Mesenchymal stem cell (in vitro differentiated cells and primary cell): ENCODE data around the gene DGAT2.

Source experiments
- DNase-seq: peaks from one replicate; pipeline ENCODE4 v3.0.0-alpha.2; 2013
- H2AFZ ChIP-seq: one replicate; pipeline ENCODE4 v1.6.1; 2013; ENCODE audit warnings: low read depth, mild to moderate bottlenecking, control low read depth, inconsistent platforms, low read length, moderate library complexity
- H2AK5ac ChIP-seq: 2 replicates; pipeline ENCODE4 v1.6.1; 2013; ENCODE audit warnings: low read length, moderate library complexity, mild to moderate bottlenecking, inconsistent platforms; ENCODE audit not compliant: severe bottlenecking
- H2BK120ac ChIP-seq: one replicate; pipeline ENCODE4 v1.6.1; 2013; ENCODE audit warnings: low read depth, mild to moderate bottlenecking, inconsistent platforms, low read length, moderate library complexity
- H2BK12ac ChIP-seq, 2 experiments: one replicate each; pipeline ENCODE4 v1.6.1; 2013; ENCODE audit warnings: inconsistent platforms in 2 of 2, low read length in 2 of 2, mild to moderate bottlenecking in 2 of 2, moderate library complexity in 2 of 2, control low read depth in 1 of 2
- H2BK15ac ChIP-seq: one replicate; pipeline ENCODE4 v1.6.1; 2013; ENCODE audit warnings: mild to moderate bottlenecking, low read depth, inconsistent platforms; ENCODE audit not compliant: poor library complexity, severe bottlenecking
- H2BK5ac ChIP-seq: 2 replicates; pipeline ENCODE4 v1.6.1; 2013; ENCODE audit warnings: low read depth, mild to moderate bottlenecking, low read length, control low read depth, inconsistent platforms; ENCODE audit not compliant: poor library complexity, severe bottlenecking
- H3K14ac ChIP-seq, 2 experiments: one replicate each; pipeline ENCODE4 v1.6.1; 2013; ENCODE audit warnings: inconsistent platforms in 2 of 2, low read length in 2 of 2, control low read depth in 1 of 2, mild to moderate bottlenecking in 1 of 2, moderate library complexity in 1 of 2
- H3K18ac ChIP-seq, 2 experiments: one replicate each; pipeline ENCODE4 v1.6.1; 2013; ENCODE audit warnings: inconsistent platforms in 2 of 2, low read length in 2 of 2, control low read depth in 1 of 2, low read depth in 1 of 2, mild to moderate bottlenecking in 1 of 2
- H3K23ac ChIP-seq, 2 experiments: one replicate each; pipeline ENCODE4 v1.6.1; 2013; ENCODE audit warnings: inconsistent platforms in 2 of 2, low read length in 2 of 2, mild to moderate bottlenecking in 2 of 2, moderate library complexity in 2 of 2, control low read depth in 1 of 2
- H3K27ac ChIP-seq: 2 replicates; pipeline ENCODE4 v1.5.1; 2013; ENCODE audit warnings: mild to moderate bottlenecking, moderate library complexity, low read length, control low read depth, inconsistent platforms; ENCODE audit not compliant: poor library complexity, severe bottlenecking
- H3K27me3 ChIP-seq, 2 experiments: 2 replicates each; pipeline versions ENCODE4 v1.6.1 to v1.7.0; 2013; ENCODE audit warnings: low read length in 2 of 2, mild to moderate bottlenecking in 2 of 2, moderate library complexity in 2 of 2, control low read depth in 1 of 2, inconsistent platforms in 1 of 2; ENCODE audit not compliant: control insufficient read depth in 1 of 2, insufficient read depth in 1 of 2
- H3K36me3 ChIP-seq, 2 experiments: 2 replicates each; pipeline versions ENCODE4 v1.6.1 to v1.7.0; 2013; ENCODE audit warnings: low read length in 2 of 2, control low read depth in 1 of 2, inconsistent platforms in 1 of 2, low read depth in 1 of 2, mild to moderate bottlenecking in 1 of 2; ENCODE audit not compliant: insufficient read depth in 2 of 2, control insufficient read depth in 1 of 2
- H3K4ac ChIP-seq, 2 experiments: one replicate each; pipeline ENCODE4 v1.6.1; 2013; ENCODE audit warnings: inconsistent platforms in 2 of 2, low read length in 2 of 2, mild to moderate bottlenecking in 2 of 2, moderate library complexity in 2 of 2, control low read depth in 1 of 2, low read depth in 1 of 2
- H3K4me1 ChIP-seq: 2 replicates; pipeline ENCODE4 v1.6.1; 2013; ENCODE audit warnings: low read depth, low read length, control low read depth; ENCODE audit not compliant: control insufficient read depth, insufficient read depth
- H3K4me2 ChIP-seq: 2 replicates; pipeline ENCODE4 v1.6.1; 2013; ENCODE audit warnings: low read length, mild to moderate bottlenecking, inconsistent platforms; ENCODE audit not compliant: poor library complexity, severe bottlenecking
- H3K4me3 ChIP-seq, 2 experiments: 2 replicates each; pipeline versions ENCODE4 v1.5.1 to v1.7.0; 2013; ENCODE audit warnings: low read length in 2 of 2, mild to moderate bottlenecking in 2 of 2, control low read depth in 1 of 2, low read depth in 1 of 2; ENCODE audit not compliant: insufficient read depth in 1 of 2
- H3K79me1 ChIP-seq: replicated peaks from 2 replicates; pipeline ENCODE4 v1.6.1; 2013; ENCODE audit warnings: mild to moderate bottlenecking, control low read depth, low read length, inconsistent platforms; ENCODE audit not compliant: poor library complexity, severe bottlenecking
- H3K9ac ChIP-seq: 2 replicates; pipeline ENCODE4 v1.7.0; 2013; ENCODE audit warnings: mild to moderate bottlenecking, low read length, moderate library complexity
- H3K9me3 ChIP-seq: 2 replicates; pipeline ENCODE4 v1.7.0; 2013; ENCODE audit warnings: mild to moderate bottlenecking, low read length; ENCODE audit not compliant: control insufficient read depth
- H4K8ac ChIP-seq: one replicate; pipeline ENCODE4 v1.6.1; 2013; ENCODE audit warnings: inconsistent platforms, mild to moderate bottlenecking, low read length, moderate library complexity
- H4K91ac ChIP-seq: one replicate; pipeline ENCODE4 v1.6.1; 2013; ENCODE audit warnings: mild to moderate bottlenecking, low read length, inconsistent platforms
- WGBS: methylation state at CpG from one replicate; pipeline ENCODE4 v1.1.7; 2013; ENCODE audit warnings: mixed read lengths; 5-methylcytosine and 5-hydroxymethylcytosine counted together

DGAT2 gene

GRCh38 chr11:75766443-75767227 is 1.9 kb upstream of the DGAT2 start:
- Histone ChIP-seq H3K4ac (no peak overlapping the region), H2BK12ac (no peak overlapping the region), H3K23ac (no peak overlapping the region), H3K18ac (no peak overlapping the region), H2AK5ac (no peak overlapping the region), H3K79me1 (no peaks in the 10 kb centered on the region), H3K36me3 (no peaks in the 10 kb centered on the region), H2BK120ac (no peak overlapping the region), H4K8ac (no peak overlapping the region), H3K27ac (no peak overlapping the region), H2BK5ac (no peak overlapping the region), H3K4me2 (no peak overlapping the region), H3K27me3 (peaks cover 0 to 45% of the 10 kb centered on the region in 2 experiments), H3K14ac (no peak overlapping the region), H2BK15ac (no peak overlapping the region), H3K9ac (no peak overlapping the region), H3K4me1 (peaks cover 18% of the 10 kb centered on the region), H4K91ac (no peak overlapping the region), H3K9me3 (no peaks in the 10 kb centered on the region), H3K4me3 (no peak overlapping the region), H2AFZ (no peak overlapping the region)
- WGBS, result 52% methylated on average over 4 of the region's 4 CpGs
- DNase-seq, result no peak

GRCh38 chr11:75767228-75767572 is 1.4 kb upstream of the DGAT2 start:
- no peaks in the 10 kb centered on the region for H3K79me1 ChIP-seq
- no peak overlapping the region for H3K4me3 ChIP-seq
- 94% methylated on average over 6 of the region's 6 CpGs for WGBS
- H3K9me3 ChIP-seq, result no peaks in the 10 kb centered on the region
- no peak overlapping the region for H2AFZ ChIP-seq
- no peak overlapping the region for H4K8ac ChIP-seq
- no peak overlapping the region for H3K14ac ChIP-seq
- peaks cover 0 to 51% of the 10 kb centered on the region in 2 experiments for H3K27me3 ChIP-seq
- peak overlapping the region in 1 of 2 experiments; percentile 12 for H2BK12ac ChIP-seq
- no peak overlapping the region for H2AK5ac ChIP-seq
- no peak overlapping the region for H4K91ac ChIP-seq
- no peak overlapping the region for H2BK15ac ChIP-seq
- H2BK5ac ChIP-seq, result no peak overlapping the region
- no peak overlapping the region for H3K18ac ChIP-seq
- H3K4ac ChIP-seq, result no peak overlapping the region
- no peak overlapping the region for H3K9ac ChIP-seq
- no peaks in the 10 kb centered on the region for H3K36me3 ChIP-seq
- H3K4me1 ChIP-seq, result peaks cover 18% of the 10 kb centered on the region
- no peak for DNase-seq
- H2BK120ac ChIP-seq, result no peak overlapping the region
- H3K27ac ChIP-seq, result no peak overlapping the region
- H3K23ac ChIP-seq, result no peak overlapping the region
- H3K4me2 ChIP-seq, result no peak overlapping the region

GRCh38 chr11:75767793-75768111 is 826 bp upstream of the DGAT2 start:
- Histone ChIP-seq H3K4me2 (peak overlapping the region; percentile 64), H2BK5ac (no peak overlapping the region), H3K4me3 (peak overlapping the region in 1 of 2 experiments; percentile 91), H2BK12ac (peak overlapping the region; percentile 6 to 42), H4K91ac (peak overlapping the region; percentile 62), H3K79me1 (no peaks in the 10 kb centered on the region), H3K36me3 (no peaks in the 10 kb centered on the region), H2AK5ac (no peak overlapping the region), H3K23ac (no peak overlapping the region), H2BK120ac (no peak overlapping the region), H3K9me3 (no peaks in the 10 kb centered on the region), H3K4me1 (peaks cover 18% of the 10 kb centered on the region), H3K27me3 (peaks cover 0 to 53% of the 10 kb centered on the region in 2 experiments), H3K4ac (no peak overlapping the region), H3K18ac (no peak overlapping the region), H2BK15ac (peak overlapping the region; percentile 48), H3K14ac (no peak overlapping the region), H4K8ac (no peak overlapping the region), H3K27ac (no peak overlapping the region), H2AFZ (no peak overlapping the region), H3K9ac (peak overlapping the region; percentile 92)
- DNase-seq, result no peak
- 20% methylated on average over 1 of the region's 1 CpG for WGBS

GRCh38 chr11:75768909-75769771 is 562 bp downstream of the DGAT2 start:
- no peak overlapping the region for H3K27ac ChIP-seq
- H2BK12ac ChIP-seq, result no peak overlapping the region
- no peak overlapping the region for H2AK5ac ChIP-seq
- no peak for DNase-seq
- no peak overlapping the region for H2AFZ ChIP-seq
- peaks cover 0 to 9% of the 10 kb centered on the region in 2 experiments for H3K36me3 ChIP-seq
- H3K18ac ChIP-seq, result peak overlapping the region in 1 of 2 experiments; percentile 41
- peak overlapping the region; percentile 76 for H2BK15ac ChIP-seq
- 7% methylated on average over 29 of the region's 46 CpGs for WGBS
- peak overlapping the region; percentile 31 for H4K8ac ChIP-seq
- no peak overlapping the region for H3K4ac ChIP-seq
- H2BK5ac ChIP-seq, result no peak overlapping the region
- H3K9ac ChIP-seq, result peak overlapping the region; percentile 92
- peak overlapping the region; percentile 64 for H3K4me2 ChIP-seq
- no peaks in the 10 kb centered on the region for H3K79me1 ChIP-seq
- H3K4me3 ChIP-seq, result peak overlapping the region in 1 of 2 experiments; percentile 91
- H3K27me3 ChIP-seq, result peaks cover 0 to 50% of the 10 kb centered on the region in 2 experiments
- no peak overlapping the region for H3K23ac ChIP-seq
- H4K91ac ChIP-seq, result no peak overlapping the region
- peaks cover 18% of the 10 kb centered on the region for H3K4me1 ChIP-seq
- no peak overlapping the region for H2BK120ac ChIP-seq
- no peaks in the 10 kb centered on the region for H3K9me3 ChIP-seq
- no peak overlapping the region for H3K14ac ChIP-seq
